UCSD-AML1 (cell line): ENCODE data around the gene IRX2.

Source experiments
- DNase-seq: peaks from one replicate; lab custom pipeline; 2025; ENCODE audit not compliant: unreplicated experiment; lab: John Stamatoyannopoulos, UW

IRX2 gene

DNA sequence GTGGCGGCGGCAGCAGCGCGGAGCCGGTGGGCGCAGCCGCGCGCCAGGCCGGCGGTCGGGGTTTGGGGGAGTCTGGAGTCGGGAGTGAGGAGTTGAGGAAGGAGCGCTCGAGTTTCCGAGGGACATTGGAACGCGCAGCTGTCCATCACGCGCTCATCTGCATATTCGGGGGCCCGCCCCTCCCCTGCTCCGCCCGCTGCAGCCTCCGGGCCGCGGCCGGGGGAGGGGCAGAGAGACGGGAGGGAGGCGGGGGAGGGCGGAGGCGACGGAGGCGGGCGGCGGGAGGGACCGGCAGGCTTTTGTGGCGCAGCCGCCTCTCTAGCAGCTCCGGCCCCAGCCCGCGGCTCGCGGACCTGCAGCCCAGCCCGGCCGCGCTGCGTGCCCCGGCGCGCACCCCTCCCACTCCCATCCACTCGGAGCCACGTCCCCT is at the start of gene IRX2:
IRX2 (minus strand) TSS at position 86 of the 430 bp plus-strand sequence. CDS start 264 bp downstream, outside the sequence.
- DNase-seq, result no peak

DNA sequence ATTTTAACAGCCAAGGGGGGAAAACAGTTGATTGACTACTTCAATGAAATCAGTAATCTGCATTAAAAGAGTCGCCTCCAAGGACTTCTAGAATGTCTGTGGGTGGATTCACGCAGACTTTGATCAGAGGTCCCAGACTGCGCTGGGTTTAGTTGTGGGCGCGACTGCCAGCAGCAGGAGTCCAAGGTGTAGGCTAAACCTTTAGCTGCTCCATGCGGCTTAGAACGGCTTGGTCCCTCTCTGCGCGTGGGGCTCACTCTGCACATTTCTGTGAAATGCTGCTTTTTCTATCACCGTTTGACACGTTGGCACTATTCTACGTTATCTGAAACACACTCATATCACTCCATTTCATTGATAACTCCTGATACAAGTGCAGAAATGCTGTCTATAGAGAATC is 48.6 kb upstream of the IRX2 start:
- no peak for DNase-seq

- DNase-seq, result no peak
Measured at GRCh38 chr5:2797981-2798380, 46.5 kb upstream of the IRX2 start.

GRCh38 chr5:2797160-2797559 is 45.7 kb upstream of the IRX2 start:
- DNase-seq, result no peak

GRCh38 chr5:2783223-2783622 is 31.7 kb upstream of the IRX2 start:
- no peak for DNase-seq

- DNase-seq, result no peak
Measured at GRCh38 chr5:2782658-2783057, 31.2 kb upstream of the IRX2 start.

DNA sequence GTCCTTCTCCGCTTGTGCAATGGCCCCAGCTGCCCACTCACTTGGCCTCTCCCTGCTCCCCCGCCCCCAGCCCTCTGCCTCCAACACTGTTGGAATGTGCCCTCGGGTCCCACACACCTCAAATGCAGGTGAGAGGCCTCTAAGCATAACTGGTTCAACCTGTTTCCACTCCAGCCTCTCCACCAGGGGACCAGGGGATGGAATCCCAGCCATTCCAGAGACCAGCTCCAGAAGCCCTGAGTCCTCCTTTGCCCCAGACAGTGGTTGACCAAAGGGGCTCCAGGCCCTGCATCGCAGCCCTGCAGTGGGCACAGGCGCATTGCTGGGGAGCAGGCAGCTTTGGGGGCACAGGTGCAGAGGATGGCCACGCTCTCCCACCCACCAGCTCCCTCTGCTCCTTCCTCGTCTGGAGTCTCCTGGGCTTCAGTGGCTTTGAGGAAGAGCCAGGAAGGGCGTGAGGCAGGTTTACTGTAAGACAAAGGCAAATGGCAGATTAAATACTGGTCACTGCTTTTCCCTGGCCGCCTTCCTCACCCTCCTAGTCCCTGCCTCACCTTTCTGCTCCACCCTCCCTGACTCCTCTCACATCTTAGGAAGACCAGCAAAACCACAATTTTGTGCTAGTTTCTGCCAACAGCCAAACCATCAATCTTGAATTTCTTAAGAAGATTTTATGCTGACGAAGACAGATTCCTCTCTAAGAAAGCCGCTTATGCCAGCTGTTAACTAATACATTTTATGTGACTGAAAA is 29.1 kb upstream of the IRX2 start:
- DNase-seq, result no peak

DNA sequence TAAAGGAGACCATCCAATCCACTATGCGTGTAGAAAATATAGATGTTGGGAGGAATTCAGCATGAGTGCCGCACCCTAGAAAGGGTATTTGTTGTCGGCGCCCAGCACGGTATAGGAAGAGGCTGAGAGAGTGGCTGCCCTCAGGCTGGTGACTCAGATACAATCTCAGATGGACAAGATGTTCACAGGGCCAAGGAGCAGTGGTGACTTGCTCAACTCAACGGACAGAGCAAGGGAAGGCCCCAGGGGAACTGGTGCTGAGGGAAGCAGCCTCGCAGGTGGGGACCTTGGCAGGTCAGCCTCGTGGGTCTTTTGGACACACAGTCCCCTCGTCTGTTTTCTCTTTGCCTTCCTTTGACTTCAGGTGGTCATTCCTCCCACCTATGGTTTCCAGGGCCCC is 28.0 kb upstream of the IRX2 start:
- no peak for DNase-seq

DNA sequence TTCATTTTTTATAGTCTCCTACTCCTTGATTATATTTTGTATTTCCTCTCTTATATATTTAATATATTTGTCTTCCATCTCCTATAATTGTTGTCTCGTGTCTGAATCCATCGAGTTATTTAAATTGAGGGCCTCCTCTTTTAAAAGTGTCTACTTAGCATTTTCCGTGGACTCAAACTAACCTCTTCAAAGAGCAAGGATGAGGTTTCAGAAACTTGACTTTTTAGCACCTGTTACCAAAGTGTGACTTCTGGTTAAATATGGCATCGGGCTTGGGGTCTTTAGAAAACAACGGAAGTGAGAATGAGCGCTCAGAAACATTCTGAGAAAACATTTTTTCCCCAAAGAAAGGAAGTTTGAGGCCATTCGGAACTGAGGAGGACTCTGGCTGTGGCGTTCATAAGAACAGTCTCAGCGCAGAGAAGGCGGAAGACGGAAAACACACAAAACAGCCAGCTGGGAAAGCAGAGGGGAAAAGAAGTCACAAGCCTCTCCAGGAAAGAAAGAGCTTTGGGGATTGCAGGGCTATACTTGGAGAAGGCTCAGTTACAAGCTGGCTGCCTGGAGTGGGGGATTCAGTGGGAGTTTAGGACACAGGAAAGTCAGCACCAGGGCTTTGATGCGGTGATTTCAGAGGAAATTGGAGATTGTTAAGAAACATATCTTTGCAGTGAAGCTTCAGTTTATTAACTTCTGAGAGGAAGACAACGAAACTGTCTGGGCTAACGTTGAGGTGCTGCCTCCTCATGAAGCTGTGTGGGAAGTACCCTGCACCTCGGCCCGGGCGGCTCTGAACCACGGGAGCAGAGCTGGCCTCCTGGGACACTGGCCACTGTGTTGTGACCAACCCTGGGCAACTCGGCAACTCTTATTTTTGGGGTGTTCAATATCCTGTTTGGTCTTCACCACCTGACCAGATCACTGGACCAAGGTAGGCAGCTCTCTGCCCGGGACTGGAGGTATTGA is 25.1 kb upstream of the IRX2 start:
- DNase-seq, result no peak

DNA sequence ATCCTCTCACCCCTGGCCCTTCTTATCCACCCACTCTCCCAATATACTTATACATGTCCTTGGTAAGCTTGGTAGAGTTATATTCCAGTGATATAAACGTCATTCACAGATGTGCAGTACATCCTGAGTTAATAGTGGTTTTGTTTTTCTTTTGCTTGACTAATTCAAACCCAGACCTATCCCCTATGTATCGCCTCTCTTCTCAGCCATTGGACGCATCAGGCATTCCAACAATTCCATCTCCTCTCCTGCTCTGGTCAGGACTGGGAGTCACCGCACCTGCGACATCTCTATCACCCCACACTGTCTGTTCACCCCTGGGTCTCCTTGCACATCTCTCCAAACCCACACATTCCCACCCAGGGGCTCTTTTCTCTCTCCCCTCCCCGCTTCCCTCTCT is 21.9 kb upstream of the IRX2 start:
- no peak for DNase-seq

DNA sequence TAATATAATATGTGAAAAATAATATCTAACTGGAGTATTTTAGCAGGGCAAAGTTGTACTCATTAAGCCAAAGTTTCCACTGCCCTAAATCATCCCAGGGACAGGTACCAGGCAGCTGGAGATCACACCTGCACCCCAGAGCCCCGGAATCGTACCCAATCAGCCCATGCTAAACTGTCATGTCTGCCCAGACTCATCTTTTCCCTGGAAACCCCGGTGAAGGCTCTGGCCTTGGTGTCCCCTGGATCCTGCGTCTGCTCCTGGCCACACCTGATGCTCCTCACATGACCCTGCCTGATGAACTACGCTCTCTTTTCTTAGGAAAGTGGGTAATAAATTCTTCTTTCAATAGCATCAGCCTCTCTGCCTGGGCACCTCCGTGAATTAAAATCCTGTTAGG is 15.6 kb upstream of the IRX2 start:
- DNase-seq, result no peak

DNA sequence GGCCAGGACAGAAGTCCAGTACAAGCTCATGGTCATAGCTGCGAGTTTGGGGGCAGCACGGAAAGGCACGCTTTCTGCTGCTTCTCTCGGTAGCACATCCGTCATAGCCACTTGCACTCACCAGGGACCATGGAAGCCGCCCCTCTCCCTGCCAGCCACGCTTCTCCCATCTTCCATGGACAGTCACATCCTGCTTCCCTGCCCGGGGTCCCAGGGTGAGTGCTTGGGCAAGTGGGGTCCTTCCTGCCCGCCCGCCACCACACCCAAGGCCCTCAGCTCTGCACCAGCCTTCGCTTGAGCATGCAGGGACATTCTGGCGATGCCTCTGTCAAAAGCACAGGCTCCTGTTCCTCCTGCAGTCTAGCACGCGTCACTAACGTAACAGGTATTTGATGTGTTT is 13.1 kb upstream of the IRX2 start:
- DNase-seq, result no peak

GRCh38 chr5:2763533-2763794 is 12.0 kb upstream of the IRX2 start:
- DNase-seq, result no peak

GRCh38 chr5:2762744-2763532 is 11.5 kb upstream of the IRX2 start:
- no peak for DNase-seq

DNA sequence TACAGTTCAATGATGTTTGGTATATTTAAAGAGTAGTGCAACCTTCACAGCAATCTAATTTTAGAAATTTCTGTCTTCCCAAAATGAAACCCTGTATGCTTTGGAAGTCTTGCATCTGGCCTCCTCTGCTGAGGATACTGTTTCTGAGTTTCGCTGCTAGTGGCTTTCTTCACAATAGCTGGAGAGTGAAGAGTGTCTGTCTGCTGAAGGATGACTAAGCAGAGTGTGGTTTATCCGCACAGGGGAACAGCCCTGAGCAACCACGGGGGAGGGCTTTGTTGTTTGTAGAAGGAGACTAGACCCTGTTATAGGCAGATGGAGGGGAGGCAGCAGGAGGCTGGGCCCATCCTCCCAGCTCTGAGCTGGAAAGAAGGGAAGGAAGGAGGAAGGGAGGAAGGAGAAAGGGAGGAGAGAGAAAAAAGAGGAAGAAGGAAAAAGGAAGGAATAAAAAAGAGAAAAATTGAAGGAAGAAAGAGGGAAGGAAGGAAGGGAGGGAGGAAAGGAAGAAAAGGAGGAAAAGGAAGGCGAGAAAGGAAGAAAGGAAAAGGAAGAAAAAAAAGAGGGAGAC is 10.5 kb upstream of the IRX2 start:
- DNase-seq, result no peak

- DNase-seq, result no peak
Measured at GRCh38 chr5:2759696-2760461, 8.4 kb upstream of the IRX2 start.

- DNase-seq, result no peak
Measured at GRCh38 chr5:2759091-2759490, 7.6 kb upstream of the IRX2 start.

- no peak for DNase-seq
Measured at GRCh38 chr5:2758632-2759031, 7.2 kb upstream of the IRX2 start.

- no peak for DNase-seq
Measured at GRCh38 chr5:2757563-2758351, 6.3 kb upstream of the IRX2 start.
